GM12892 (cell line): ENCODE results near the gene CLTRN.

Experiments used
- POLR2A ChIP-seq: IDR thresholded peaks from 2 replicates; pipeline ENCODE4 v1.6.1; 2011; ENCODE audit warnings: low read depth, low read length, control low read depth
- POLR2AphosphoS5 ChIP-seq: IDR thresholded peaks from 2 replicates; pipeline ENCODE4 v1.6.1; 2011; ENCODE audit warnings: low read depth, low read length, control low read depth

- TF ChIP-seq POLR2AphosphoS5 (no peak), POLR2A (no peak)
Observed at GRCh38 chrX:15644560-15644872, 20.1 kb downstream of the CLTRN start.
